A549 (cell line): Measurements from ENCODE around the gene CCDC63. TPM values are rescaled to one million over a fixed set of nuclear protein-coding genes. Genes with fewer than 3 reads are reported as not detected.
"Not testable (repeated sequence)": the region's sequence is repeated elsewhere in the genome, so short reads cannot be mapped to it uniquely, and the experiment has no call there.

ENCODE experiments used
- ATAC-seq, 2 experiments: fragments of 200-7000 bp in 1 of 2; fragments of >200 bp in 1 of 2; cut with Nextera tagmentation in 1 of 2; cut with Tn5 transposase in 1 of 2; 3 replicates each; pipeline versions ENCODE4 v1.8.0 to v1.9.1; 2018 to 2020; ENCODE audit warnings: mild to moderate bottlenecking in 1 of 2, moderate library complexity in 1 of 2
- CTCF ChIA-PET: fragments of 300-600 bp; sonication (Branson Sonifier 250); formaldehyde crosslinking; extraction: SDS; loops from one replicate; lab custom pipeline; 2021; ENCODE audit warnings: antibody characterized with exemption, inconsistent platforms; lab: Yijun Ruan, JAX
- POLR2A ChIA-PET: fragments of 350-600 bp; formaldehyde crosslinking; extraction: SDS; loops from one replicate; lab custom pipeline; 2021; ENCODE audit warnings: antibody characterized with exemption, inconsistent platforms; lab: Yijun Ruan, JAX
- DNase-seq, 2 experiments: peaks; one replicate each; pipeline versions ENCODE4 v3.0.0 to v3.0.0-alpha.2; 2011 to 2016; ENCODE audit warnings: low read depth in 1 of 2, low spot score in 1 of 2
- FAIRE-seq: peaks from 2 replicates; lab custom pipeline; 2011; peaks lifted over from hg19 to GRCh38; lab: Jason Lieb, UNC
- H3K27ac ChIP-seq, 2 experiments: fragments of >200 bp; sonication (Bioruptor Twin); formaldehyde crosslinking; 3 replicates each; pipeline ENCODE4 v1.5.1; 2016 to 2017
- H3K4me1 ChIP-seq: fragments of >200 bp; sonication (Bioruptor Twin); formaldehyde crosslinking; 3 replicates; pipeline ENCODE4 v1.6.1; 2016
- H3K4me2 ChIP-seq: fragments of >200 bp; sonication (Bioruptor Twin); formaldehyde crosslinking; 3 replicates; pipeline ENCODE4 v1.6.1; 2016
- H3K4me3 ChIP-seq: fragments of >200 bp; sonication (Bioruptor Twin); formaldehyde crosslinking; 3 replicates; pipeline ENCODE4 v1.5.1; 2016
- H3K9me3 ChIP-seq: fragments of >200 bp; sonication (Bioruptor Twin); formaldehyde crosslinking; 3 replicates; pipeline ENCODE4 v1.6.1; 2016
- CEBPB ChIP-seq, 2 experiments: fragments of >200 bp in 1 of 2; sonication (Bioruptor Twin) in 1 of 2; formaldehyde crosslinking in 1 of 2; IDR thresholded peaks; 2 replicates each; pipeline ENCODE4 v1.6.1; 2012 to 2016
- CHD2 ChIP-seq: fragments of 150-350 bp; IDR thresholded peaks from 2 replicates; pipeline ENCODE4 v1.6.1; 2014; ENCODE audit warnings: low read length; ENCODE audit not compliant: partially characterized antibody
- CHD4 ChIP-seq: fragments of 200-600 bp; sonication (generic); IDR thresholded peaks from 2 replicates; pipeline ENCODE4 v1.6.1; 2016; ENCODE audit warnings: antibody characterized with exemption, mild to moderate bottlenecking, borderline replicate concordance
- CTCF ChIP-seq: fragments of >200 bp; sonication (Bioruptor Twin); formaldehyde crosslinking; IDR thresholded peaks from 3 replicates; pipeline ENCODE4 v1.5.1; 2016
- EHF ChIP-seq: fragments of 250-450 bp; sonication (Bioruptor Pico); IDR thresholded peaks from 2 replicates; pipeline ENCODE4 v1.5.0; 2020; ENCODE audit warnings: mild to moderate bottlenecking
- EP300 ChIP-seq, 2 experiments: fragments of >200 bp; sonication (Bioruptor Twin); formaldehyde crosslinking; IDR thresholded peaks; 2 replicates in 1 of 2; 3 replicates in 1 of 2; pipeline ENCODE4 v1.6.1; 2016 to 2017
- ESRRA ChIP-seq: fragments of 150-350 bp; IDR thresholded peaks from 2 replicates; pipeline ENCODE4 v1.6.1; 2014; ENCODE audit warnings: mild to moderate bottlenecking, low read length, borderline replicate concordance
- FOSB ChIP-seq: fragments of 250-450 bp; sonication (Bioruptor Pico); IDR thresholded peaks from 2 replicates; pipeline ENCODE4 v1.5.0; 2020; ENCODE audit warnings: mild to moderate bottlenecking, moderate library complexity
- FOSL2 ChIP-seq, 2 experiments: fragments of 450-650 bp in 1 of 2; fragments of >200 bp in 1 of 2; sonication (Bioruptor Twin) in 1 of 2; formaldehyde crosslinking; IDR thresholded peaks; 2 replicates each; pipeline versions ENCODE4 v1.5.0 to v1.6.1; 2016 to 2020; ENCODE audit warnings: mild to moderate bottlenecking in 1 of 2, moderate library complexity in 1 of 2
- GATA3 ChIP-seq: IDR thresholded peaks from 2 replicates; pipeline ENCODE4 v1.6.1; 2012; ENCODE audit warnings: borderline replicate concordance
- HDAC2 ChIP-seq: fragments of 200-600 bp; sonication (generic); IDR thresholded peaks from 2 replicates; pipeline ENCODE4 v1.6.1; 2016
- HES2 ChIP-seq: fragments of >200 bp; sonication (Bioruptor Twin); formaldehyde crosslinking; IDR thresholded peaks from 2 replicates; pipeline ENCODE4 v1.6.1; 2016
- HEYL ChIP-seq: fragments of 250-450 bp; sonication (Bioruptor Pico); IDR thresholded peaks from 2 replicates; pipeline ENCODE4 v1.8.0; 2021; ENCODE audit warnings: mild to moderate bottlenecking, moderate library complexity
- HMGXB4 ChIP-seq: fragments of 250-450 bp; sonication (Bioruptor Pico); IDR thresholded peaks from 2 replicates; pipeline ENCODE4 v1.5.0; 2021; ENCODE audit warnings: mild to moderate bottlenecking, moderate library complexity, borderline replicate concordance
- HOXA7 ChIP-seq: fragments of 250-450 bp; sonication (Bioruptor Pico); IDR thresholded peaks from 2 replicates; pipeline ENCODE4 v1.5.0; 2020; ENCODE audit warnings: mild to moderate bottlenecking, moderate library complexity
- HOXB5 ChIP-seq: fragments of 250-450 bp; sonication (Bioruptor Pico); IDR thresholded peaks from 2 replicates; pipeline ENCODE4 v1.5.0; 2020; ENCODE audit warnings: mild to moderate bottlenecking, moderate library complexity
- JUN ChIP-seq, 2 experiments: fragments of >200 bp; sonication (Bioruptor Twin); formaldehyde crosslinking; IDR thresholded peaks; 2 replicates in 1 of 2; 3 replicates in 1 of 2; pipeline ENCODE4 v1.6.1; 2016 to 2017
- KDM1A ChIP-seq: fragments of 200-600 bp; sonication (generic); IDR thresholded peaks from 2 replicates; pipeline ENCODE4 v1.6.1; 2016; ENCODE audit warnings: low read depth, mild to moderate bottlenecking
- MAX ChIP-seq: IDR thresholded peaks from 2 replicates; pipeline ENCODE4 v1.6.1; 2012
- MAZ ChIP-seq: fragments of 150-350 bp; IDR thresholded peaks from 2 replicates; pipeline ENCODE4 v1.6.1; 2014; ENCODE audit warnings: antibody characterized with exemption, low read depth, low read length, borderline replicate concordance
- NFE2L2 ChIP-seq: fragments of 150-350 bp; conservative IDR thresholded peaks from 2 replicates; pipeline ENCODE4 v1.6.1; 2014; ENCODE audit warnings: low read length
- NPAS2 ChIP-seq: fragments of 250-450 bp; sonication (Bioruptor Pico); IDR thresholded peaks from 2 replicates; pipeline ENCODE4 v1.8.0; 2022; ENCODE audit warnings: mild to moderate bottlenecking, moderate library complexity, borderline replicate concordance
- POLR2AphosphoS2 ChIP-seq: conservative IDR thresholded peaks from 2 replicates; pipeline ENCODE4 v1.6.1; 2012; ENCODE audit warnings: low read length, improper control_type of control experiment, inconsistent platforms
- RAD21 ChIP-seq, 2 experiments: fragments of >200 bp in 1 of 2; sonication (Bioruptor Twin) in 1 of 2; formaldehyde crosslinking in 1 of 2; IDR thresholded peaks in 1 of 2; conservative IDR thresholded peaks in 1 of 2; 2 replicates in 1 of 2; 3 replicates in 1 of 2; pipeline ENCODE4 v1.6.1; 2012 to 2018; ENCODE audit warnings: inconsistent platforms in 1 of 2
- RFX5 ChIP-seq: fragments of 450-650 bp; IDR thresholded peaks from 2 replicates; pipeline ENCODE4 v1.7.1; 2014; ENCODE audit warnings: antibody characterized with exemption, mild to moderate bottlenecking, moderate library complexity
- SREBF2 ChIP-seq: fragments of 450-650 bp; IDR thresholded peaks from 2 replicates; pipeline ENCODE4 v1.6.1; 2014; ENCODE audit warnings: mild to moderate bottlenecking, moderate library complexity
- TFCP2L1 ChIP-seq: fragments of 250-450 bp; sonication (Bioruptor Pico); IDR thresholded peaks from 2 replicates; pipeline ENCODE4 v1.5.0; 2021; ENCODE audit warnings: mild to moderate bottlenecking
- TP53 ChIP-seq: fragments of 250-450 bp; sonication (Bioruptor Pico); IDR thresholded peaks from 2 replicates; pipeline ENCODE4 v1.5.0; 2021; ENCODE audit warnings: mild to moderate bottlenecking, moderate library complexity
- USF2 ChIP-seq: fragments of 450-650 bp; IDR thresholded peaks from 2 replicates; pipeline ENCODE4 v1.6.1; 2014; ENCODE audit warnings: antibody characterized with exemption
- ZFP36 ChIP-seq: fragments of 450-650 bp; IDR thresholded peaks from 2 replicates; pipeline ENCODE4 v1.6.1; 2014; ENCODE audit warnings: borderline replicate concordance; ENCODE audit not compliant: partially characterized antibody
- ZSCAN20 ChIP-seq: fragments of 250-450 bp; sonication (Bioruptor Pico); IDR thresholded peaks from 2 replicates; pipeline ENCODE4 v1.8.0; 2022; ENCODE audit warnings: mild to moderate bottlenecking, moderate library complexity
- whole genome bisulfite sequencing: methylation state at CpG from one replicate; pipeline ENCODE4 v1.1.6; 2017; ENCODE audit errors: missing lambda C conversion rate; 5-methylcytosine and 5-hydroxymethylcytosine counted together
- polyA plus RNA-seq, 4 experiments: library from polyadenylated mRNA; depleted of rRNA in 3 of 4; stranded (reverse); fragments of >200 nt; fragmentation: RNase III in 1 of 4; extraction: RNeasy Plus Mini Kit Qiagen cat#74134 plus additional on column Dnase treatment in 1 of 4; gene quantifications; 2 replicates in 3 of 4; 3 replicates in 1 of 4; pipeline ENCODE4 v1.2.3, GENCODE V29; 2011 to 2017

The CCDC63 gene
- polyA plus RNA-seq, 2 of the 4 experiments (the other 2 are of a cell fraction) = 0.04 TPM; not detected in 1

GRCh38 chr12:110943373-110943772 is 96.6 kb downstream of the CCDC63 start:
- DNase-seq (no peak), ATAC-seq (no peak; a peak in 1 of 6 replicates)
- WGBS = 12% methylated on average over 2 of the region's 2 CpGs
- H3K9me3 ChIP-seq = peaks cover 28% of the 10 kb centered on the region; the same call in 2 of the 3 replicates
- TF ChIP-seq RFX5 = no peak
- no peak for TF ChIP-seq ESRRA
- no peak for TF ChIP-seq TP53 (CRISPR knock-in tag)
- TF ChIP-seq ZFP36 = no peak
- TF ChIP-seq NFE2L2 = no peak
- no peak for TF ChIP-seq CTCF
- no peak for TF ChIP-seq HMGXB4
- no peak for TF ChIP-seq JUN (IDR thresholded peaks at IDR 0.05)
- no peak for TF ChIP-seq HES2
- no peak for TF ChIP-seq HOXA7 (CRISPR knock-in tag)
- no peak for TF ChIP-seq TFCP2L1 (CRISPR knock-in tag)
- no peak for TF ChIP-seq NPAS2 (CRISPR knock-in tag)
- no peak for TF ChIP-seq FOSL2 (IDR thresholded peaks at IDR 0.05)
- TF ChIP-seq FOSL2 (CRISPR knock-in tag; IDR thresholded peaks at IDR 0.05) = no peak
- no peak for TF ChIP-seq MAZ
- no peak for TF ChIP-seq CHD2
- no peak for TF ChIP-seq HDAC2
- no peak for TF ChIP-seq CHD4
- TF ChIP-seq HEYL (CRISPR knock-in tag) = no peak
- TF ChIP-seq, all 56 proteins: peak for 0
- Histone ChIP-seq H3K27ac (no peak overlapping the region), H3K4me3 (no peak overlapping the region), H3K4me2 (no peak overlapping the region), H3K4me1 (no peaks in the 10 kb centered on the region)
- ChIA-PET CTCF (interaction anchor here (1.0 to 1.3 kb wide), 4 partner anchors 12 to 81 kb away, joined by 3 to 6 read pairs (median 4); no protein-coding TSS in a partner anchor), POLR2A (no interaction called here)
- FAIRE-seq = no peak

- ChIA-PET CTCF (interaction anchor here (1.4 to 4.4 kb wide), 2 partner anchors 11 to 54 kb away, joined by 5 to 26 read pairs; no protein-coding TSS in a partner anchor), POLR2A (no interaction called here)
- Histone ChIP-seq H3K4me3 (no peak overlapping the region), H3K9me3 (peaks cover 28% of the 10 kb centered on the region; the same call in 2 of the 3 replicates), H3K27ac (no peak overlapping the region), H3K4me2 (no peak overlapping the region), H3K4me1 (no peaks in the 10 kb centered on the region)
- TF ChIP-seq EP300 (IDR thresholded peaks at IDR 0.05) (no peak), EHF (CRISPR knock-in tag) (no peak), TFCP2L1 (CRISPR knock-in tag) (no peak), HDAC2 (no peak), HOXB5 (CRISPR knock-in tag) (no peak), USF2 (no peak), POLR2AphosphoS2 (no peak), TP53 (CRISPR knock-in tag) (no peak), MAX (no peak), SREBF2 (no peak), ZSCAN20 (CRISPR knock-in tag) (no peak), HES2 (no peak), FOSB (CRISPR knock-in tag) (no peak), CHD4 (no peak), RAD21 (conservative IDR thresholded peaks at IDR 0.05 in 1 of 2, IDR thresholded peaks at IDR 0.05 in 1 of 2) (no peak), GATA3 (no peak), CEBPB (IDR thresholded peaks at IDR 0.05) (no peak), KDM1A (no peak)
- no peak for FAIRE-seq
- WGBS = 48% methylated on average over 2 of the region's 2 CpGs
- DNase-seq = no peak
- no peak for ATAC-seq
These were observed 101.3 kb downstream of the CCDC63 start for GRCh38 chr12:110948041-110948440.

GRCh38 chr12:110950466-110950865 is 103.7 kb downstream of the CCDC63 start:
- ATAC-seq, H3K4me2 ChIP-seq, H3K4me1 ChIP-seq, FAIRE-seq, DNase-seq, H3K27ac ChIP-seq, H3K4me3 ChIP-seq, POLR2A ChIA-PET: not testable (repeated sequence)
- 14% methylated on average over 2 of the region's 31 CpGs for WGBS
- peaks cover 30% of the 10 kb centered on the region for H3K9me3 ChIP-seq
- CTCF ChIA-PET = interaction anchor here (1.0 kb wide), 1 partner anchor 348 kb away, joined by 3 read pairs; no protein-coding TSS in a partner anchor
